Measurements from ENCODE around the gene SLC8B1. TPM values are rescaled to one million over a fixed set of nuclear protein-coding genes. Genes with fewer than 3 reads are reported as not detected.

SLC8B1 gene
- total and polyA plus RNA-seq, 4 donors, result 9.9 to 23.8 (median 14.2) TPM

GRCh38 chr12:113322343-113322742 is 12.6 kb downstream of the SLC8B1 start:
- 91% methylated on average over 2 of the region's 2 CpGs for WGBS
- H3K27ac ChIP-seq (ENCODE audit: low read depth in 1 of 2, low read length in 2 of 2), result no peak overlapping the region

GRCh38 chr12:113320401-113320800 is 14.5 kb downstream of the SLC8B1 start:
- no peaks in the 10 kb centered on the region for H3K4me1 ChIP-seq (ENCODE audit: control insufficient read depth in 4 of 4, insufficient read depth in 4 of 4, low read length in 3 of 4)
- no peaks in the 10 kb centered on the region for H3K27me3 ChIP-seq (ENCODE audit: control insufficient read depth in 4 of 4, insufficient read depth in 4 of 4, low read length in 3 of 4)
- no peak overlapping the region for H3K9ac ChIP-seq (ENCODE audit: low read depth in 1 of 2, low read length in 2 of 2)
- H3K36me3 ChIP-seq (ENCODE audit: control insufficient read depth in 4 of 4, insufficient read depth in 3 of 4, low read depth in 1 of 4, low read length in 3 of 4), result peaks cover 7 to 38% (median 25%) of the 10 kb centered on the region in 4 donors
- H3K4me3 ChIP-seq (ENCODE audit: low read depth in 1 of 3, low read length in 3 of 3), result no peak overlapping the region
- 96% methylated on average over 12 of the region's 12 CpGs for WGBS
- TF ChIP-seq ZBTB33 (IDR thresholded peaks at IDR 0.05), result no peak
- H3K27ac ChIP-seq (ENCODE audit: low read depth in 1 of 2, low read length in 2 of 2), result no peak overlapping the region
- no peaks in the 10 kb centered on the region for H3K9me3 ChIP-seq (ENCODE audit: control insufficient read depth in 4 of 4, low read length in 3 of 4)
- DNase-seq (ENCODE audit: low spot score), result no peak

More at GRCh38 chr12:113322343-113322742, 12.6 kb downstream of the SLC8B1 start:
- Histone ChIP-seq H3K27me3 (ENCODE audit: control insufficient read depth in 4 of 4, insufficient read depth in 4 of 4, low read length in 3 of 4) (no peaks in the 10 kb centered on the region), H3K9ac (ENCODE audit: low read depth in 1 of 2, low read length in 2 of 2) (no peak overlapping the region), H3K4me3 (ENCODE audit: low read depth in 1 of 3, low read length in 3 of 3) (no peak overlapping the region), H3K4me1 (ENCODE audit: control insufficient read depth in 4 of 4, insufficient read depth in 4 of 4, low read length in 3 of 4) (peaks cover 0 to 5% (median 2%) of the 10 kb centered on the region in 4 donors), H3K9me3 (ENCODE audit: control insufficient read depth in 4 of 4, low read length in 3 of 4) (no peaks in the 10 kb centered on the region), H3K36me3 (ENCODE audit: control insufficient read depth in 4 of 4, insufficient read depth in 3 of 4, low read depth in 1 of 4, low read length in 3 of 4) (peaks cover 5 to 27% (median 21%) of the 10 kb centered on the region in 4 donors)
- TF ChIP-seq RAD21 (IDR thresholded peaks at IDR 0.05) (no peak), RXRA (IDR thresholded peaks at IDR 0.05) (no peak)
- DNase-seq (ENCODE audit: low spot score), result no peak

- no peak for DNase-seq (ENCODE audit: low spot score)
- Histone ChIP-seq H3K27me3 (ENCODE audit: control insufficient read depth in 4 of 4, insufficient read depth in 4 of 4, low read length in 3 of 4) (no peaks in the 10 kb centered on the region), H3K36me3 (ENCODE audit: control insufficient read depth in 4 of 4, insufficient read depth in 3 of 4, low read depth in 1 of 4, low read length in 3 of 4) (peaks cover 9 to 48% (median 28%) of the 10 kb centered on the region in 4 donors), H3K9ac (ENCODE audit: low read depth in 1 of 2, low read length in 2 of 2) (no peak overlapping the region), H3K4me3 (ENCODE audit: low read depth in 1 of 3, low read length in 3 of 3) (no peak overlapping the region), H3K27ac (ENCODE audit: low read depth in 1 of 2, low read length in 2 of 2) (no peak overlapping the region), H3K9me3 (ENCODE audit: control insufficient read depth in 4 of 4, low read length in 3 of 4) (no peaks in the 10 kb centered on the region), H3K4me1 (ENCODE audit: control insufficient read depth in 4 of 4, insufficient read depth in 4 of 4, low read length in 3 of 4) (no peaks in the 10 kb centered on the region)
- WGBS, result 93% methylated on average over 15 of the region's 15 CpGs
- TF ChIP-seq FOXA2 (IDR thresholded peaks at IDR 0.05) (no peak), JUND (IDR thresholded peaks at IDR 0.05) (no peak), SP1 (IDR thresholded peaks at IDR 0.05) (no peak), TAF1 (conservative IDR thresholded peaks at IDR 0.05) (no peak), HNF4A (conservative IDR thresholded peaks at IDR 0.05) (no peak), RXRA (IDR thresholded peaks at IDR 0.05) (no peak)
These were observed 15.8 kb downstream of the SLC8B1 start for GRCh38 chr12:113318900-113319628.

GRCh38 chr12:113318046-113318656 is 16.8 kb downstream of the SLC8B1 start:
- no peaks in the 10 kb centered on the region for H3K9me3 ChIP-seq (ENCODE audit: control insufficient read depth in 4 of 4, low read length in 3 of 4)
- peaks cover 9 to 53% (median 28%) of the 10 kb centered on the region in 4 donors for H3K36me3 ChIP-seq (ENCODE audit: control insufficient read depth in 4 of 4, insufficient read depth in 3 of 4, low read depth in 1 of 4, low read length in 3 of 4)
- H3K27ac ChIP-seq (ENCODE audit: low read depth in 1 of 2, low read length in 2 of 2), result no peak overlapping the region
- H3K9ac ChIP-seq (ENCODE audit: low read depth in 1 of 2, low read length in 2 of 2), result no peak overlapping the region
- H3K4me1 ChIP-seq (ENCODE audit: control insufficient read depth in 4 of 4, insufficient read depth in 4 of 4, low read length in 3 of 4), result no peaks in the 10 kb centered on the region
- 95% methylated on average over 4 of the region's 4 CpGs for WGBS
- H3K27me3 ChIP-seq (ENCODE audit: control insufficient read depth in 4 of 4, insufficient read depth in 4 of 4, low read length in 3 of 4), result no peaks in the 10 kb centered on the region
- no peak for DNase-seq (ENCODE audit: low spot score)
- no peak overlapping the region for H3K4me3 ChIP-seq (ENCODE audit: low read depth in 1 of 3, low read length in 3 of 3)
- TF ChIP-seq RXRA (IDR thresholded peaks at IDR 0.05) (no peak), RAD21 (IDR thresholded peaks at IDR 0.05) (no peak), FOXA2 (IDR thresholded peaks at IDR 0.05) (no peak), HNF4A (conservative IDR thresholded peaks at IDR 0.05) (no peak), GABPA (IDR thresholded peaks at IDR 0.05 in 1 of 2, conservative IDR thresholded peaks at IDR 0.05 in 1 of 2) (no peak), FOXA1 (IDR thresholded peaks at IDR 0.05) (no peak), EGR1 (IDR thresholded peaks at IDR 0.05; ENCODE audit: low read depth in 2 of 2) (no peak), CTCF (IDR thresholded peaks at IDR 0.05; ENCODE audit: low read depth, low read length, missing input control) (no peak), SP1 (IDR thresholded peaks at IDR 0.05) (no peak), JUND (IDR thresholded peaks at IDR 0.05) (no peak), HNF4G (IDR thresholded peaks at IDR 0.05) (no peak), MAX (IDR thresholded peaks at IDR 0.05) (no peak), YY1 (IDR thresholded peaks at IDR 0.05) (no peak), ATF3 (IDR thresholded peaks at IDR 0.05) (no peak), NR2F2 (IDR thresholded peaks at IDR 0.05) (no peak), TAF1 (conservative IDR thresholded peaks at IDR 0.05) (no peak)
